AG09309 (cell line): ENCODE results near the gene TBC1D10B.

Experiments used
- DNase-seq: peaks from one replicate; pipeline ENCODE4 v3.0.0-alpha.2; 2010; ENCODE audit warnings: low read depth
- H3K4me3 ChIP-seq: 2 replicates; pipeline ENCODE4 v1.5.1; 2011; ENCODE audit warnings: mild to moderate bottlenecking, low read depth, low read length, moderate library complexity; ENCODE audit not compliant: control insufficient read depth
- TF ChIP-seq, protein P1 (sequence below): IDR thresholded peaks from 2 replicates; pipeline ENCODE4 v1.5.1; 2011; ENCODE audit warnings: mild to moderate bottlenecking, low read depth, low read length, inconsistent platforms; ENCODE audit not compliant: insufficient read depth, control insufficient read depth; ENCODE audit errors: missing control alignments

Gene TBC1D10B

DNA sequence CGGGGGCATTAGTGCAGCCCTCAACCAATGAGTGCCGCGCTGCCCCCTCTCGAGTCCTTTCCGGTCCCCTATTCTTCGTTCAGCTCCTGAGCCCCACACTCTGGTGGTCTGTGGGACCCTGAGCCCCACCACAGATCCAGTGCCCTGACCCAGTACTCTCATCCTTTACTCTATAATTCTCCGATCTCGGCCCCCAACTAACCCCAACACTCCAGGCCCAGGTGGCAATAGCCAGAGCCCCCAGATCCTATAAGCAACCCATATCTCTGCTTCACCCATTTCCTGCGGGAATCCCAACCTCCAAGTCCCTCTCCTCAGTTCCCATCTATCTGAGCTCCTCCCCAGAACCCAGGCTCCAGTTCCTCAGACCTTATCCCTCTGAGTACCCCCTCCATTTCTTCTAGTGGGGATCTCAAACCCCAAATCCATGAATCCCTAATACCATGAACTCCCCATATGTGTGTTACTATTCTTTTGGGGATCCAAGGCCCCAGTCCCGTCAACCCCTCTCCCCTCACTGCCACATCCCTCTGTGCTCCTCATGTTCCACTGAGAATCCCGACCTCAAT, 1.0 kb upstream of the TBC1D10B start:
- TF ChIP-seq, protein P1, sequence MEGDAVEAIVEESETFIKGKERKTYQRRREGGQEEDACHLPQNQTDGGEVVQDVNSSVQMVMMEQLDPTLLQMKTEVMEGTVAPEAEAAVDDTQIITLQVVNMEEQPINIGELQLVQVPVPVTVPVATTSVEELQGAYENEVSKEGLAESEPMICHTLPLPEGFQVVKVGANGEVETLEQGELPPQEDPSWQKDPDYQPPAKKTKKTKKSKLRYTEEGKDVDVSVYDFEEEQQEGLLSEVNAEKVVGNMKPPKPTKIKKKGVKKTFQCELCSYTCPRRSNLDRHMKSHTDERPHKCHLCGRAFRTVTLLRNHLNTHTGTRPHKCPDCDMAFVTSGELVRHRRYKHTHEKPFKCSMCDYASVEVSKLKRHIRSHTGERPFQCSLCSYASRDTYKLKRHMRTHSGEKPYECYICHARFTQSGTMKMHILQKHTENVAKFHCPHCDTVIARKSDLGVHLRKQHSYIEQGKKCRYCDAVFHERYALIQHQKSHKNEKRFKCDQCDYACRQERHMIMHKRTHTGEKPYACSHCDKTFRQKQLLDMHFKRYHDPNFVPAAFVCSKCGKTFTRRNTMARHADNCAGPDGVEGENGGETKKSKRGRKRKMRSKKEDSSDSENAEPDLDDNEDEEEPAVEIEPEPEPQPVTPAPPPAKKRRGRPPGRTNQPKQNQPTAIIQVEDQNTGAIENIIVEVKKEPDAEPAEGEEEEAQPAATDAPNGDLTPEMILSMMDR, result no peak
- DNase-seq, result no peak
- H3K4me3 ChIP-seq, result peak overlapping the region; percentile 63

DNA sequence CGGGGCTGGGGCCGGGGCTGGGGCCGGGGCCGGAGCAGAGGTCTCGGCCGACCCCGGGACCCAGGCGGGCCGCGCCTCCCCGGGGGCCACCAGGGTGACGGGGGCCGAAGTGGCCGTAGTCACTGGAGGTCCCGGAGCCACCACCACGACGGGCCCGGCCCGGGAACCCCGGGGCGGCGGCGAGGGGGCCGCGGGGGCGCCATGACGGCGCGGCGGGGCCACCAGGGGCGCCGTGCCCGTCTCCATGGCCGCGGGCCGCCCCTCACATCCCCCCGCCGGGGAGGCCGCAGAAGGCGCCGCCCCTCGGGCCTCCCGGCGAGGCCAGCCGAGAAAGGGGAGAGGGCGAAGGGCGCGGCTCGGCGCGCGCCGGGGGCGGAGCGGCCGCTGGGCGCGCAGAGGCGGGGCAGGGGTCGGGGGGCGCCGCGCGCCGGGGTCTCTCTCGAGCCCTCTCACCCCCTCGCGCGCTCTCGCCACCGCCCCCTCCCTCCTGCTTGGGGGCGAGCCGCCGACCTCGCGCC, 297 bp downstream of the TBC1D10B start:
- peak overlapping the region; percentile 86 for H3K4me3 ChIP-seq
- TF ChIP-seq, protein P1, result no peak
- no peak for DNase-seq

DNA sequence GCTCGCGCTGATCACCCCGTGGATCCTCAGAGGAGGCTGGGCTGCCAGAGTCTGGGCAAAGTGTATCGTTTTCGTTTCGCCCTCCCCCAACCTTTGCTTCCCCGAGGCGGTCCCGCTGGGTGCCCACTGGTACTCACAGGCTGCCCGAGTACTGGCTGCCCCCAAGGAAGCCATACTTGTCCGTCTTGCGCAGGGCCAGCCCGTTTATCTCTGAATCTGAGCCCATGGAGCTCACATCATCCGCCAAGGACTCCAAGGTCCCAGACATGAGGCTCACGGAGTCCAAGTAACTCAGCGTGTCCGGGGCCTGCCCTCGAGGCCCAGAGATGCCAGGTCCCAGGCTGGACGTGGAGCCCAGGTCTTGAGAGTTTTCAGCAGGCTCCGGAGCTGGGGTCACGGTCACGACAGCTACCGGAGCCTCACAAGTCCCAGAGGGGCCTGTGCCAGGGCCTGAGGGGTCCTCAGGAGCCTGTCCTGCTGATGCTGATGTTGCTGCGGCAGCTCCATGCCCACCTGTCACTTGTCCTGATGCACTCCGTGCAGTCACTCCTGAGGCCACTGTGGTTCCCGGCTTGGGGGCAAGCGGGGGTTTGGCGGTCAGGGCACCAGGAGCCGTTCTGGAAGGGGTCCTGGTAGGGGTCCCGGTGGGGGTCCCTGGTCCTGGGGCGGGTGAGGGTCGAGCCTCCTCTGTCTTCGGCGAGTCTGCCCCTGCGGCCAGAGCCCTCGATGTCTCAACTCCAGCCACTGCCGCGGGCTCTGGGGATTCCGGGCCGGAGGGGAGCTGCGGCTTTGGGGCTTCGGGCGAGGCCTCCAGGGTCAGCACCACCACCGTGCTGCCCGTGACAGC, 980 bp downstream of the TBC1D10B start:
- H3K4me3 ChIP-seq, result peak overlapping the region; percentile 86
- DNase-seq, result no peak
- TF ChIP-seq, protein P1, result no peak

DNA sequence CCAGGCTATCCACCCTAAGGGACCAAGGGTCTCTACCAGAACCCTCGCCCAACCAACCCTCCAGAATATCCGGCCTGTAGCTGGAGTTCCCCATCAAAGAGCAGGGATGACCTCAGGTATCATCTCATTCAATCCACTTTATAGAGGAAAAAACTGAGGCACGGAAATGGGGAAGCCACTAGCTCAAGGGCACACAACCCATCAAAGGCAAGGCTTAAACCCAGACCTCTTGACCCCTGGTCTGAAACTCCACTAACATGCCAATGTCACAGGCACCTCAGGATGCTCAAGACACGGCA, 1.6 kb downstream of the TBC1D10B start:
- H3K4me3 ChIP-seq, result peak overlapping the region; percentile 86
- TF ChIP-seq, protein P1, result no peak
- DNase-seq, result no peak

DNA sequence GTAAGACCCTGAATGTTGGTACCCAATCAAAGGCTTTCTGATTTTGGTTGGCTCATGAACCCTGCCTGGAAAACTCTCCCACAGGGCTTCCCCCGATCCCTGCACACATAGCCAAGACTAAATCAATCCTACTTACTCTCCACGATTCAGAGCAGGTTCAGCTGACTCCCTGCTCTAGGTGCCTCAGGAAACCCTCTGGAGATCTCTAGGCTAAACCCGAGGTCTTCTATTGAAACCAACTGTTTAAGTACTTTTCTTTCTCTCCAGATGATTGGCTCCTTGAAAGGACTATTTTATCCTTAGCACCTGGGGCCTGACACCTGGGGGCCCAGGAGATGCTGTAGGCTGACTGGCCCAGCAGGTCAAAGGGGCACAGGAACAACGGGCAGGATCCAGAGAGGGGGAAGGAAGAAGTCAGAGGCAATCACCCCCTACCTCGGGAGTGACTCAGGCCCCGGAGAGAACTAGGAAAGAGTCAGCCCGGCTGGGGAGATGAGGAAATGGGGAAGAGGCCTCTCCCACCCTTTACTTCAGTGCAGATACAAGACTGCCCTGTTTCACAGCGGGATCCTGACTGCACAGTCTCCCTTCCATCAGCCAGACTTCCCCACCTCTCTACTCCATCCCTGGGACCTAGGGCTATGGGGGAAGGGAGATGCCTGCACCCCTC, 2.0 kb downstream of the TBC1D10B start:
- DNase-seq, result no peak
- H3K4me3 ChIP-seq, result peak overlapping the region; percentile 86
- TF ChIP-seq, protein P1, result no peak

DNA sequence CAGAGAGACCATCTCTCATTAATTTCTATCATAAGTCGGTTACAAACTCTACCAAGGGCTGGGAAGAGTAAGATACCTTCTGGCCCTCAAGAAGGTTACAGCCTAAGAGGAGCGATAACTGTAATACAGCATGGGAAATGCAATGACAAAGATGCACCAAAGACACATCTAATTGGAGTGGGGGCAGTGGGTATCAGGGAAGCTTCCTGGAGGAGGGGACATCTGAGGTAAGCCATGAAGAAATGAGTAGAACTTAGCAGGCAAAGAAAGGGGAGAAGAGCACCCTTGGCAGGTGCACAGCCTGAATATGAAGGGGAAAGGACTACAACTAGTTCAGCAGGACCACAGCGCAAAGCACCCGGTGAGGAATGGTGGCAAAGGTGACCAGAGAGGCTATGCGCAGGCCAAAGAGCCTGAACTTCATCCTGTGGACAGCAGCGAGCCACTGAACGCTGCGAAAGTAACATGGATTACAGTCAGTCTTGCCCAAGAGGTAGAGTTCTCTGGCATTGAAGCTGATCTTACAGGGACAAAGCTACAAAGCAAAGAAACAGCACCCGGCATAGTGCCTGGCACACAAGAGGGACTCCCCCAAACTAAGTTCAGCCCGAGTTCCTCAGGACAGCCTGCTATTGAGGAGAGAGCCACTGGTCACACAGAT, 2.8 kb downstream of the TBC1D10B start:
- no peak for DNase-seq
- H3K4me3 ChIP-seq, result peak overlapping the region; percentile 86
- TF ChIP-seq, protein P1, result no peak
